ENCODE measurements around the gene DNAH8. TPM values are rescaled to one million over a fixed set of nuclear protein-coding genes. Genes with fewer than 3 reads are reported as not detected.

Gene DNAH8
- total RNA-seq, 1 experiment from 2014 or later, result not detected

GRCh38 chr6:39029156-39030011 lies 314.3 kb downstream of the DNAH8 start:
- H4K20me1 ChIP-seq (ENCODE audit: insufficient read depth), result no peaks in the 10 kb centered on the region
- no peak overlapping the region for H2AFZ ChIP-seq (ENCODE audit: low read depth, low read length, poor library complexity, severe bottlenecking)
- H3K27me3 ChIP-seq (ENCODE audit: insufficient read depth, low read length), result peaks cover 72% of the 10 kb centered on the region
- H3K79me2 ChIP-seq (ENCODE audit: insufficient read depth, low read length), result no peaks in the 10 kb centered on the region
- intact Hi-C loops (cut with micrococcal nuclease), result no loop called here
- H3K4me1 ChIP-seq (ENCODE audit: control insufficient read depth in 1 of 2, insufficient read depth in 2 of 2, low read length in 2 of 2), result no peaks in the 10 kb centered on the region
- ATAC-seq, result peak; percentile 100
- H3K4me3 ChIP-seq (replicated peaks in 1 of 2; ENCODE audit: low read depth in 1 of 2, low read length in 2 of 2), result no peak overlapping the region
- H3K9me3 ChIP-seq (ENCODE audit: control insufficient read depth in 1 of 2, insufficient read depth in 1 of 2, low read depth in 1 of 2, low read length in 2 of 2), result no peaks in the 10 kb centered on the region
- ChIA-PET RAD21 (ENCODE audit: low non-redundant PET in 1 of 2, low total read pairs in 2 of 2, uncharacterized antibody in 2 of 2, unreplicated experiment in 2 of 2) (no interaction called here), CTCF (interaction anchor here (0.6 to 1.2 kb wide), 3 partner anchors 8 to 85 kb away, joined by 3 read pairs; no protein-coding TSS in a partner anchor), POLR2A (no interaction called here)
- TF ChIP-seq EZH2phosphoT487 (IDR thresholded peaks at IDR 0.05; ENCODE audit: borderline replicate concordance) (no peak), EZH2 (IDR thresholded peaks at IDR 0.05) (no peak), ATF3 (IDR thresholded peaks at IDR 0.05) (no peak), YY1 (IDR thresholded peaks at IDR 0.05; ENCODE audit: extremely low read depth, insufficient replicate concordance, low read depth, low read length) (no peak), POLR2A (IDR thresholded peaks at IDR 0.05; ENCODE audit: borderline replicate concordance, extremely low read depth, insufficient read depth, insufficient read length) (no peak), REST (IDR thresholded peaks at IDR 0.05; ENCODE audit: low read depth) (no peak), RAD21 (IDR thresholded peaks at IDR 0.05; ENCODE audit: low read depth) (peak; percentile 24; the same call in 1 of the 2 replicates), CTCF (IDR thresholded peaks at IDR 0.05 in 2 of 3, conservative IDR thresholded peaks at IDR 0.05 in 1 of 3; ENCODE audit: borderline replicate concordance in 1 of 3, insufficient read depth in 1 of 3, low read depth in 2 of 3, low read length in 2 of 3) (peak; percentile 21 to 98 (median 93); a peak in 5 of 6 replicates)
- no peak overlapping the region for H3K9ac ChIP-seq (ENCODE audit: low read length)
- H3K27ac ChIP-seq (ENCODE audit: low read depth, low read length), result no peak overlapping the region
- H3K9me2 ChIP-seq (ENCODE audit: insufficient read depth), result no peaks in the 10 kb centered on the region
- peak; percentile 12 for DNase-seq (ENCODE audit: low read depth, low spot score)
- H3K4me2 ChIP-seq (ENCODE audit: low read length), result no peak overlapping the region
- H3K36me3 ChIP-seq (ENCODE audit: control insufficient read depth in 1 of 2, insufficient read depth in 2 of 2, low read length in 2 of 2), result no peaks in the 10 kb centered on the region
- BruUV-seq (replicated peaks), result no TSS peak
